ENCODE results near the gene KCNH5.

KCNH5 gene

GRCh38 chr14:62696331-62696924, 348.8 kb downstream of the KCNH5 start:
- TF ChIP-seq, protein P1, sequence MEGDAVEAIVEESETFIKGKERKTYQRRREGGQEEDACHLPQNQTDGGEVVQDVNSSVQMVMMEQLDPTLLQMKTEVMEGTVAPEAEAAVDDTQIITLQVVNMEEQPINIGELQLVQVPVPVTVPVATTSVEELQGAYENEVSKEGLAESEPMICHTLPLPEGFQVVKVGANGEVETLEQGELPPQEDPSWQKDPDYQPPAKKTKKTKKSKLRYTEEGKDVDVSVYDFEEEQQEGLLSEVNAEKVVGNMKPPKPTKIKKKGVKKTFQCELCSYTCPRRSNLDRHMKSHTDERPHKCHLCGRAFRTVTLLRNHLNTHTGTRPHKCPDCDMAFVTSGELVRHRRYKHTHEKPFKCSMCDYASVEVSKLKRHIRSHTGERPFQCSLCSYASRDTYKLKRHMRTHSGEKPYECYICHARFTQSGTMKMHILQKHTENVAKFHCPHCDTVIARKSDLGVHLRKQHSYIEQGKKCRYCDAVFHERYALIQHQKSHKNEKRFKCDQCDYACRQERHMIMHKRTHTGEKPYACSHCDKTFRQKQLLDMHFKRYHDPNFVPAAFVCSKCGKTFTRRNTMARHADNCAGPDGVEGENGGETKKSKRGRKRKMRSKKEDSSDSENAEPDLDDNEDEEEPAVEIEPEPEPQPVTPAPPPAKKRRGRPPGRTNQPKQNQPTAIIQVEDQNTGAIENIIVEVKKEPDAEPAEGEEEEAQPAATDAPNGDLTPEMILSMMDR (IDR thresholded peaks at IDR 0.05; ENCODE audit: low read depth, low read length, missing control alignments), result no peak
- DNase-seq (ENCODE audit: low read depth), result no peak

DNA sequence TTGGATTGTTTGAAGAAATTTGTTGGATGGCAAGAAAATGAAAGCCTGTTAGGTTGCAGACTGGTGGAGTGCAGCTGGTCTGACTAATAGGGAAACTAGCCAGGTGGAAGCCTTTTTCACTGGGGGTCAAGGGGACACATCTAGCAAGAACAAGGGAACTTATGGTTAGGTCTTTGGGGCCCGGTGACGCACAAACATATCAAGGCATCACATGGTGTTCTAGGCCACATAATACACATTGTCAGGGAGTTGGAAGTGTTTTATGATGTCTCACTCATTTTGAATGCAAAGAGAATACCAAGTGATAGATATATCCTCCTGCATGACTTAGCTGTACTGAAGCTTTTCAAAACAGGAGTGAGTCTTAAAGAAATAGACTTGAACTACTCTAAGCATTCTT, 351.2 kb downstream of the KCNH5 start:
- no peak overlapping the region for H3K4me3 ChIP-seq (ENCODE audit: low read depth, low read length)
- DNase-seq (ENCODE audit: low read depth), result no peak
- TF ChIP-seq, protein P1 (IDR thresholded peaks at IDR 0.05; ENCODE audit: low read depth, low read length, missing control alignments), result no peak

More at GRCh38 chr14:62696331-62696924, 348.8 kb downstream of the KCNH5 start:
- no peak overlapping the region for H3K4me3 ChIP-seq (ENCODE audit: low read depth, low read length)

DNA sequence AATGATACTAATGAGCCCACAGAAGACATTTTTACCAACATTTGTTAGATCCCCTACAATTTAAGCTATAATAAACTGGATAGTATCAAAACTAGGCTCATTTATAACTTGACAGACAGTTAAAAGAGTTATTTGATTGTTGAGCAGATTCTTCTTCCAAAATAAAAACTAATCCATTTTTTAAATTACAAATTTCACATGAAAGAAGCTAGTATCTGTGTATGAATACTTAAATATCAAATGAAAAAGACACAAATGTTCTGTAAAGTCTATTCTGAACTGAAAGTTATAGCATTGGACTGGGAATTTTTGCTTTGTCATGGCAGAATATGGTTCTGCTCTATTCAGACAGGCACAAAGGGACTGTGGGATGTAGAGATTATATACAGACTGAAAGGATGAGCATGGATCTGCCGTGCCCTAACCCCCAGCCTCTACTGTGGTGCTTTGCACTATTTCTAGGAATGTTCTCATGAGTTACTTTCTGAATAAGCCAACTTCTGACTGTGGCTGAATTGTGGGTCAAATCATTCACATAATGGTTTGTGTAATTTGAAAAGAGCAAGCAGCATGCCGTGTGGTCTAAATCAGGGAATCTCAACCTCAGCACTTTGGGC, 352.7 kb downstream of the KCNH5 start:
- no peak for DNase-seq (ENCODE audit: low read depth)
- no peak overlapping the region for H3K4me3 ChIP-seq (ENCODE audit: low read depth, low read length)
- TF ChIP-seq, protein P1 (IDR thresholded peaks at IDR 0.05; ENCODE audit: low read depth, low read length, missing control alignments), result no peak

GRCh38 chr14:62691647-62692489, 353.4 kb downstream of the KCNH5 start:
- TF ChIP-seq, protein P1 (IDR thresholded peaks at IDR 0.05; ENCODE audit: low read depth, low read length, missing control alignments), result no peak
- no peak overlapping the region for H3K4me3 ChIP-seq (ENCODE audit: low read depth, low read length)
- DNase-seq (ENCODE audit: low read depth), result no peak

DNA sequence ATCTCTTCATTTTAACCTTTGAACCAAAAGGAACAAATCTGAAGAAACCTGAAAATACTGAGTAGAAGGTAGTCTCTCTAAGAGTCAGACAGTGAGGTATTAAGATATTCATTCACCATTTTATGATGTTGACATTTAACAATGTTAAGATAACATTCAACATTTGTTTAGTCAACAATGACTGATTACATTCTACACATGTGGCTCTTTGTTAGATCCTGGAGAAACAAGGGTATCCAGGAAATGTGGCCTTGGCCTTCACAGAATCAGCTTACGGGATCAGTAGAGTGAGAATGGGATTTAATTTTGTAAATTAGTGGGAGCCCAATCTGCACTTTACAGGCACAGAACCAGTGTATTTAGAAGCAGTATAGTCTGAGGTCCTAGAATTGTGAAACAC, 355.5 kb downstream of the KCNH5 start:
- DNase-seq (ENCODE audit: low read depth), result no peak
- no peak overlapping the region for H3K4me3 ChIP-seq (ENCODE audit: low read depth, low read length)
- TF ChIP-seq, protein P1 (IDR thresholded peaks at IDR 0.05; ENCODE audit: low read depth, low read length, missing control alignments), result no peak

DNA sequence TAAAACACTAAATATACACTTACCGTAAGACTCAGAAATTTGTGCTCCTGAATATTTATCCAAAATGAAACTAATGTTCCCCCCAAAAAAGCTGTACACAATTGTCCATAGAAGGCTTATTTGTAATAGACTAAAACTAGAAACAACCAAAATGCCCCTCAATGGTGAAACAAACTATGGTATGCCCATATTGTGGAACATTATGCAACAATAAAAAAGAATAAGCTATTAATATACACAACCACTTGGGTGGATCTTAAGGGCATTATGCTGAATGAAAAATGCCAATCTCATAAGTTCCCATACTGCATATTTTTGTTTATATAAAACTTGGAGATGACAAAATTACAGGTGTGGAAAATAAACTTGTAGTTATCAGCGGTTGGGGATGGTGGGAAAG, 357.4 kb downstream of the KCNH5 start:
- TF ChIP-seq, protein P1 (IDR thresholded peaks at IDR 0.05; ENCODE audit: low read depth, low read length, missing control alignments), result no peak
- DNase-seq (ENCODE audit: low read depth), result no peak
- no peak overlapping the region for H3K4me3 ChIP-seq (ENCODE audit: low read depth, low read length)
